Measurements from ENCODE around the gene SH2D7.

Gene SH2D7

GRCh38 chr15:78054518-78054917 lies 37.8 kb upstream of the SH2D7 start:
- no peak overlapping the region for H3K4me3 ChIP-seq (ENCODE audit: control insufficient read depth, low read depth, low read length)
- no peak for DNase-seq (ENCODE audit: low read depth)
- no peak for TF ChIP-seq CTCF (IDR thresholded peaks at IDR 0.05; ENCODE audit: control insufficient read depth, insufficient read depth, low read depth, low read length, missing control alignments)

- TF ChIP-seq CTCF (IDR thresholded peaks at IDR 0.05; ENCODE audit: control insufficient read depth, insufficient read depth, low read depth, low read length, missing control alignments), result no peak
- no peak for DNase-seq (ENCODE audit: low read depth)
- no peak overlapping the region for H3K4me3 ChIP-seq (ENCODE audit: control insufficient read depth, low read depth, low read length)
Measured at GRCh38 chr15:78054966-78055365, 37.4 kb upstream of the SH2D7 start.

GRCh38 chr15:78055919-78056713 lies 36.2 kb upstream of the SH2D7 start:
- no peak for DNase-seq (ENCODE audit: low read depth)
- no peak for TF ChIP-seq CTCF (IDR thresholded peaks at IDR 0.05; ENCODE audit: control insufficient read depth, insufficient read depth, low read depth, low read length, missing control alignments)
- H3K4me3 ChIP-seq (ENCODE audit: control insufficient read depth, low read depth, low read length), result no peak overlapping the region

- TF ChIP-seq CTCF (IDR thresholded peaks at IDR 0.05; ENCODE audit: control insufficient read depth, insufficient read depth, low read depth, low read length, missing control alignments), result no peak
- H3K4me3 ChIP-seq (ENCODE audit: control insufficient read depth, low read depth, low read length), result no peak overlapping the region
- DNase-seq (ENCODE audit: low read depth), result no peak
Measured at GRCh38 chr15:78056714-78057269, 35.6 kb upstream of the SH2D7 start.

GRCh38 chr15:78057803-78058202 lies 34.6 kb upstream of the SH2D7 start:
- DNase-seq (ENCODE audit: low read depth), result no peak
- TF ChIP-seq CTCF (IDR thresholded peaks at IDR 0.05; ENCODE audit: control insufficient read depth, insufficient read depth, low read depth, low read length, missing control alignments), result no peak
- H3K4me3 ChIP-seq (ENCODE audit: control insufficient read depth, low read depth, low read length), result no peak overlapping the region

GRCh38 chr15:78058401-78058935 lies 33.9 kb upstream of the SH2D7 start:
- no peak for TF ChIP-seq CTCF (IDR thresholded peaks at IDR 0.05; ENCODE audit: control insufficient read depth, insufficient read depth, low read depth, low read length, missing control alignments)
- no peak for DNase-seq (ENCODE audit: low read depth)
- no peak overlapping the region for H3K4me3 ChIP-seq (ENCODE audit: control insufficient read depth, low read depth, low read length)

All from AG09309 (cell line).